Activated naive CD4-positive, alpha-beta T cell treated with anti-CD3 and anti-CD28 coated beads, Interleukin-2, amount 10 ng/mL, durations not matched to agents 7 days and 5 days (primary cell): ENCODE data around the gene ANKRD13A.
"Not testable (repeated sequence)": the region's sequence is repeated elsewhere in the genome, so short reads cannot be mapped to it uniquely, and the experiment has no call there.

Experiments
- CTCF ChIA-PET: fragments of 350-600 bp; sonication (Branson Sonifier 250); formaldehyde crosslinking; loops from one replicate; lab custom pipeline; 2021; ENCODE audit warnings: antibody characterized with exemption; lab: Charles Lee
- DNase-seq: peaks from one replicate; pipeline ENCODE4 v3.0.0-alpha.2; 2020
- H3K27ac Mint-ChIP-seq: one replicate; pipeline ENCODE4 v1.8.0; 2021; ENCODE audit warnings: mild to moderate bottlenecking, moderate library complexity, mixed read lengths
- H3K27me3 Mint-ChIP-seq: one replicate; pipeline ENCODE4 v1.8.0; 2021; ENCODE audit warnings: mild to moderate bottlenecking, mixed read lengths
- H3K36me3 Mint-ChIP-seq: one replicate; pipeline ENCODE4 v1.8.0; 2021; ENCODE audit warnings: mixed read lengths
- H3K4me1 Mint-ChIP-seq: one replicate; pipeline ENCODE4 v1.8.0; 2021; ENCODE audit warnings: mixed read lengths
- H3K4me3 Mint-ChIP-seq: one replicate; pipeline ENCODE4 v1.8.0; 2021; ENCODE audit warnings: mild to moderate bottlenecking, moderate library complexity, mixed read lengths
- H3K9me3 Mint-ChIP-seq: one replicate; pipeline ENCODE4 v1.8.0; 2021; ENCODE audit warnings: mixed read lengths

ANKRD13A gene

GRCh38 chr12:110058875-110059615 is 59.8 kb downstream of the ANKRD13A start:
- peaks cover 5% of the 10 kb centered on the region for H3K27me3 Mint-ChIP-seq
- no peak for DNase-seq
- no peaks in the 10 kb centered on the region for H3K9me3 Mint-ChIP-seq
- no peak overlapping the region for H3K27ac Mint-ChIP-seq
- peaks cover 19% of the 10 kb centered on the region for H3K36me3 Mint-ChIP-seq
- CTCF ChIA-PET = interaction anchor here (0.6 to 1.5 kb wide), 2 partner anchors 21 to 40 kb away, joined by 3 read pairs; no protein-coding TSS in a partner anchor
- no peak overlapping the region for H3K4me3 Mint-ChIP-seq
- peaks cover 25% of the 10 kb centered on the region for H3K4me1 Mint-ChIP-seq

GRCh38 chr12:110059651-110060000 is 60.4 kb downstream of the ANKRD13A start:
- peaks cover 17% of the 10 kb centered on the region for H3K36me3 Mint-ChIP-seq
- peaks cover 5% of the 10 kb centered on the region for H3K27me3 Mint-ChIP-seq
- H3K4me1 Mint-ChIP-seq = peaks cover 25% of the 10 kb centered on the region
- no peak for DNase-seq
- no peaks in the 10 kb centered on the region for H3K9me3 Mint-ChIP-seq
- no peak overlapping the region for H3K4me3 Mint-ChIP-seq
- CTCF ChIA-PET = interaction anchor here (1.5 kb wide), 1 partner anchor 39 kb away, joined by 3 read pairs; no protein-coding TSS in a partner anchor
- H3K27ac Mint-ChIP-seq = no peak overlapping the region

- H3K4me3 Mint-ChIP-seq = no peak overlapping the region
- peaks cover 19% of the 10 kb centered on the region for H3K36me3 Mint-ChIP-seq
- H3K27ac Mint-ChIP-seq = no peak overlapping the region
- CTCF ChIA-PET = interaction anchor here (0.7 kb wide), 1 partner anchor 179 kb away, joined by 3 read pairs; no protein-coding TSS in a partner anchor
- no peak for DNase-seq
- no peaks in the 10 kb centered on the region for H3K9me3 Mint-ChIP-seq
- H3K4me1 Mint-ChIP-seq = peaks cover 15% of the 10 kb centered on the region
- H3K27me3 Mint-ChIP-seq = peaks cover 5% of the 10 kb centered on the region
Measured at GRCh38 chr12:110062241-110062640, 63.0 kb downstream of the ANKRD13A start.

GRCh38 chr12:110065540-110065939 is 66.3 kb downstream of the ANKRD13A start:
- CTCF ChIA-PET = no interaction called here
- no peak for DNase-seq
- Mint-ChIP-seq H3K9me3 (no peaks in the 10 kb centered on the region), H3K36me3 (peaks cover 31% of the 10 kb centered on the region), H3K4me3 (no peak overlapping the region), H3K27ac (no peak overlapping the region), H3K4me1 (peaks cover 16% of the 10 kb centered on the region), H3K27me3 (no peaks in the 10 kb centered on the region)

GRCh38 chr12:110067531-110067930 is 68.3 kb downstream of the ANKRD13A start:
- DNase-seq = no peak
- CTCF ChIA-PET = no interaction called here
- Mint-ChIP-seq H3K27me3 (no peaks in the 10 kb centered on the region), H3K9me3 (no peaks in the 10 kb centered on the region), H3K4me3 (no peak overlapping the region), H3K36me3 (peaks cover 46% of the 10 kb centered on the region), H3K27ac (no peak overlapping the region), H3K4me1 (peaks cover 26% of the 10 kb centered on the region)

GRCh38 chr12:110068115-110068514 is 68.9 kb downstream of the ANKRD13A start:
- H3K36me3 Mint-ChIP-seq = peaks cover 48% of the 10 kb centered on the region
- H3K27ac Mint-ChIP-seq = not testable (repeated sequence)

GRCh38 chr12:110068654-110069053 is 69.4 kb downstream of the ANKRD13A start:
- Mint-ChIP-seq H3K4me3 (no peak overlapping the region), H3K27me3 (no peaks in the 10 kb centered on the region), H3K27ac (no peak overlapping the region), H3K9me3 (no peaks in the 10 kb centered on the region), H3K4me1 (peaks cover 36% of the 10 kb centered on the region), H3K36me3 (peaks cover 50% of the 10 kb centered on the region)
- CTCF ChIA-PET = no interaction called here
- no peak for DNase-seq

More at GRCh38 chr12:110068115-110068514, 68.9 kb downstream of the ANKRD13A start:
- H3K4me3 Mint-ChIP-seq, CTCF ChIA-PET, H3K9me3 Mint-ChIP-seq, H3K27me3 Mint-ChIP-seq, DNase-seq: not testable (repeated sequence)
- peaks cover 31% of the 10 kb centered on the region for H3K4me1 Mint-ChIP-seq

- Mint-ChIP-seq H3K4me3 (peak overlapping the region; percentile 83), H3K27ac (no peak overlapping the region), H3K9me3 (no peaks in the 10 kb centered on the region), H3K27me3 (no peaks in the 10 kb centered on the region), H3K36me3 (peaks cover 40% of the 10 kb centered on the region), H3K4me1 (peaks cover 59% of the 10 kb centered on the region)
- no peak for DNase-seq
- CTCF ChIA-PET = no interaction called here
Measured at GRCh38 chr12:110071504-110071903, 72.3 kb downstream of the ANKRD13A start.

GRCh38 chr12:110071967-110072366 is 72.7 kb downstream of the ANKRD13A start:
- DNase-seq = no peak
- Mint-ChIP-seq H3K36me3 (peaks cover 41% of the 10 kb centered on the region), H3K4me1 (peaks cover 63% of the 10 kb centered on the region), H3K9me3 (no peaks in the 10 kb centered on the region), H3K4me3 (peak overlapping the region; percentile 83), H3K27ac (peak overlapping the region; percentile 72), H3K27me3 (no peaks in the 10 kb centered on the region)
- CTCF ChIA-PET = no interaction called here

GRCh38 chr12:110072636-110073035 is 73.4 kb downstream of the ANKRD13A start:
- not testable (repeated sequence) for H3K9me3 Mint-ChIP-seq, DNase-seq, H3K27me3 Mint-ChIP-seq
- CTCF ChIA-PET = interaction anchor here (1.9 kb wide), 1 partner anchor 17 kb away, joined by 5 read pairs; no protein-coding TSS in a partner anchor
- Mint-ChIP-seq H3K4me3 (peak overlapping the region; percentile 83), H3K4me1 (peaks cover 66% of the 10 kb centered on the region), H3K27ac (peak overlapping the region; percentile 91), H3K36me3 (peaks cover 38% of the 10 kb centered on the region)

- Mint-ChIP-seq H3K4me1 (peaks cover 69% of the 10 kb centered on the region), H3K9me3 (no peaks in the 10 kb centered on the region)
- DNase-seq = peak; percentile 68
Measured at GRCh38 chr12:110073049-110073831, 74.0 kb downstream of the ANKRD13A start.

GRCh38 chr12:110074089-110074488 is 74.9 kb downstream of the ANKRD13A start:
- H3K4me1 Mint-ChIP-seq = peaks cover 72% of the 10 kb centered on the region
- DNase-seq = no peak
- H3K36me3 Mint-ChIP-seq = peaks cover 30% of the 10 kb centered on the region
- peak overlapping the region; percentile 91 for H3K27ac Mint-ChIP-seq
- H3K4me3 Mint-ChIP-seq = no peak overlapping the region
- H3K9me3 Mint-ChIP-seq = no peaks in the 10 kb centered on the region
- CTCF ChIA-PET = interaction anchor here (0.9 to 1.9 kb wide), 2 partner anchors 16 to 19 kb away, joined by 3 to 5 read pairs; no protein-coding TSS in a partner anchor
- H3K27me3 Mint-ChIP-seq = no peaks in the 10 kb centered on the region

More at GRCh38 chr12:110073049-110073831, 74.0 kb downstream of the ANKRD13A start:
- H3K36me3 Mint-ChIP-seq = peaks cover 34% of the 10 kb centered on the region
- H3K4me3 Mint-ChIP-seq = peak overlapping the region; percentile 83
- peak overlapping the region; percentile 91 for H3K27ac Mint-ChIP-seq
- CTCF ChIA-PET = interaction anchor here (0.9 to 1.9 kb wide), 2 partner anchors 17 to 18 kb away, joined by 3 to 5 read pairs; no protein-coding TSS in a partner anchor
- no peaks in the 10 kb centered on the region for H3K27me3 Mint-ChIP-seq

- no peak overlapping the region for H3K4me3 Mint-ChIP-seq
- no peaks in the 10 kb centered on the region for H3K27me3 Mint-ChIP-seq
- H3K27ac Mint-ChIP-seq = no peak overlapping the region
- DNase-seq = no peak
- peaks cover 85% of the 10 kb centered on the region for H3K4me1 Mint-ChIP-seq
- CTCF ChIA-PET = no interaction called here
- H3K9me3 Mint-ChIP-seq = peaks cover 3% of the 10 kb centered on the region
- peaks cover 36% of the 10 kb centered on the region for H3K36me3 Mint-ChIP-seq
Measured at GRCh38 chr12:110075880-110076279, 76.7 kb downstream of the ANKRD13A start.

- CTCF ChIA-PET = interaction anchor here (1.0 kb wide), 1 partner anchor 354 kb away, joined by 6 read pairs; no protein-coding TSS in a partner anchor
- Mint-ChIP-seq H3K27ac (peak overlapping the region; percentile 99), H3K9me3 (peaks cover 3% of the 10 kb centered on the region)
Measured at GRCh38 chr12:110077800-110078199, 78.6 kb downstream of the ANKRD13A start.

More at GRCh38 chr12:110077800-110078199, 78.6 kb downstream of the ANKRD13A start:
- no peak overlapping the region for H3K4me3 Mint-ChIP-seq
- no peak for DNase-seq
- H3K36me3 Mint-ChIP-seq = peaks cover 23% of the 10 kb centered on the region
- peaks cover 7% of the 10 kb centered on the region for H3K27me3 Mint-ChIP-seq
- H3K4me1 Mint-ChIP-seq = peaks cover 80% of the 10 kb centered on the region
